OCI-LY1 (cell line): ENCODE measurements around the gene ARHGAP25.

Source experiments
- H2AFZ ChIP-seq: fragments of 200-600 bp; sonication (generic), shearing (Covaris generic); 2 replicates; pipeline ENCODE4 v1.6.0; 2014; ENCODE audit warnings: antibody characterized with exemption, mild to moderate bottlenecking, low read length
- H3F3A ChIP-seq: fragments of 200-600 bp; sonication (generic), shearing (Covaris generic); 2 replicates; pipeline ENCODE4 v1.6.0; 2014; ENCODE audit warnings: mild to moderate bottlenecking, antibody characterized with exemption, low read length, moderate library complexity; ENCODE audit not compliant: insufficient read depth
- H3K27ac ChIP-seq: fragments of 200-600 bp; sonication (generic); 2 replicates; pipeline ENCODE4 v1.5.1; 2014; ENCODE audit warnings: low read length, mixed run types, mild to moderate bottlenecking, low read depth; ENCODE audit not compliant: poor library complexity, severe bottlenecking
- H3K27me3 ChIP-seq: fragments of 200-600 bp; sonication (generic); 2 replicates; pipeline ENCODE4 v1.6.0; 2014; ENCODE audit warnings: antibody characterized with exemption, mild to moderate bottlenecking, low read length, moderate library complexity; ENCODE audit not compliant: insufficient read depth
- H3K36me3 ChIP-seq: fragments of 200-600 bp; sonication (generic); 2 replicates; pipeline ENCODE4 v1.6.1; 2014; ENCODE audit warnings: mild to moderate bottlenecking, antibody characterized with exemption, low read length, moderate library complexity, mixed read lengths; ENCODE audit not compliant: insufficient read depth
- H3K4me1 ChIP-seq: fragments of 200-600 bp; sonication (generic); 2 replicates; pipeline ENCODE4 v1.5.1; 2014; ENCODE audit warnings: mild to moderate bottlenecking, low read length, moderate library complexity; ENCODE audit not compliant: insufficient read depth, severe bottlenecking
- H3K4me2 ChIP-seq: fragments of 200-600 bp; sonication (generic), shearing (Covaris generic); 2 replicates; pipeline ENCODE4 v1.6.1; 2014; ENCODE audit warnings: low read length
- H3K4me3 ChIP-seq: fragments of 200-600 bp; sonication (generic); 2 replicates; pipeline ENCODE4 v1.5.1; 2014; ENCODE audit warnings: low read length, low read depth, mild to moderate bottlenecking, mixed read lengths; ENCODE audit not compliant: poor library complexity, severe bottlenecking
- H3K79me2 ChIP-seq: fragments of 200-600 bp; shearing (Covaris generic); 2 replicates; pipeline ENCODE4 v1.6.1; 2016; ENCODE audit warnings: mixed run types, low read length, mixed read lengths; ENCODE audit not compliant: insufficient read depth
- H3K9ac ChIP-seq: fragments of 200-600 bp; sonication (generic), shearing (Covaris generic); 2 replicates; pipeline ENCODE4 v1.6.1; 2014; ENCODE audit warnings: mild to moderate bottlenecking, low read length, mixed read lengths
- H3K9me2 ChIP-seq: fragments of 200-600 bp; sonication (generic), shearing (Covaris generic); 2 replicates; pipeline ENCODE4 v1.6.1; 2014; ENCODE audit warnings: low read depth, mild to moderate bottlenecking, low read length, mixed read lengths
- H3K9me3 ChIP-seq: fragments of 200-600 bp; shearing (Covaris generic); 2 replicates; pipeline ENCODE4 v1.6.1; 2014; ENCODE audit warnings: low read length, mixed read lengths
- H4K20me1 ChIP-seq: fragments of 200-600 bp; sonication (generic), shearing (Covaris generic); 2 replicates; pipeline ENCODE4 v1.6.0; 2016; ENCODE audit warnings: mild to moderate bottlenecking, low read length; ENCODE audit not compliant: insufficient read depth
- CTCF ChIP-seq: fragments of 200-600 bp; sonication (generic), shearing (Covaris generic); IDR thresholded peaks from 2 replicates; pipeline ENCODE4 v1.5.1; 2017; ENCODE audit warnings: mild to moderate bottlenecking, antibody characterized with exemption, low read length, moderate library complexity, mixed read lengths
- EZH2 ChIP-seq: fragments of 200-600 bp; sonication (generic), shearing (Covaris generic); IDR thresholded peaks from 2 replicates; pipeline ENCODE4 v1.8.0; 2017; ENCODE audit warnings: borderline replicate concordance, mixed run types, mild to moderate bottlenecking, antibody characterized with exemption, low read length, moderate library complexity, mixed read lengths

Gene ARHGAP25

DNA sequence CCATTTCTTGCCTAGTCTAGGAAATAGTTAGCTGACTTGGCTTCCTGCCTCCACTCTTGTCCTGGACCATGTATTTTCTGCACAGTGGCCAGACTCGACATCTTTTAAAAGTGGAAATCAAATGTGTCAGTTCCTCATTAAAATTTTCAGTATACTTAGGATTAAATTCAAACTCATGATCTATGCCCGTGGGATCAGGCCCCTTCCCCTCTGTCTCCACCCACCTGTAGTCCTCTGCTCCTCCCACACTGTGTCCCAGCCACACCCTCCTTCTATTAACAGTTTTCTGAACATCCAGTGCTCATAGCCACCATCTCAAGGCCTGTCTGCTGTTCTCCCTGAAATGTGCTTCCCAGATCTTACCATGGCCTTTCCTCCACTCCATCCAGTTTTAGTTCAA is 13.3 kb downstream of the ARHGAP25 start:
- peaks cover 3% of the 10 kb centered on the region; the same call in 1 of the 2 replicates for H3F3A ChIP-seq
- H3K79me2 ChIP-seq: peaks cover 25% of the 10 kb centered on the region
- no peaks in the 10 kb centered on the region for H4K20me1 ChIP-seq
- H3K4me2 ChIP-seq: no peak overlapping the region
- H3K4me3 ChIP-seq: no peak overlapping the region
- H3K9me2 ChIP-seq: no peaks in the 10 kb centered on the region
- H3K36me3 ChIP-seq: peaks cover 18% of the 10 kb centered on the region
- H3K4me1 ChIP-seq: peaks cover 65% of the 10 kb centered on the region
- no peaks in the 10 kb centered on the region for H3K27me3 ChIP-seq
- TF ChIP-seq CTCF (no peak), EZH2 (no peak)
- no peak overlapping the region for H2AFZ ChIP-seq
- H3K9ac ChIP-seq: no peak overlapping the region
- no peaks in the 10 kb centered on the region for H3K9me3 ChIP-seq
- H3K27ac ChIP-seq: peak overlapping the region; percentile 45

- Histone ChIP-seq H3K9me2 (no peaks in the 10 kb centered on the region), H3K4me1 (peaks cover 65% of the 10 kb centered on the region), H2AFZ (no peak overlapping the region), H3K27me3 (no peaks in the 10 kb centered on the region), H3K79me2 (peaks cover 26% of the 10 kb centered on the region), H3K4me3 (no peak overlapping the region), H3K9me3 (no peaks in the 10 kb centered on the region), H3K9ac (no peak overlapping the region), H4K20me1 (no peaks in the 10 kb centered on the region), H3K4me2 (no peak overlapping the region), H3K36me3 (peaks cover 25% of the 10 kb centered on the region), H3K27ac (peak overlapping the region; percentile 45), H3F3A (peaks cover 3% of the 10 kb centered on the region; the same call in 1 of the 2 replicates)
- TF ChIP-seq EZH2 (no peak), CTCF (no peak)
These were observed 14.0 kb downstream of the ARHGAP25 start for GRCh38 chr2:68748568-68748967.

GRCh38 chr2:68749345-68749744 is 14.7 kb downstream of the ARHGAP25 start:
- no peak for TF ChIP-seq EZH2
- no peak for TF ChIP-seq CTCF
- Histone ChIP-seq H3K9ac (no peak overlapping the region), H3K79me2 (peaks cover 23% of the 10 kb centered on the region), H3K27me3 (no peaks in the 10 kb centered on the region), H4K20me1 (no peaks in the 10 kb centered on the region), H2AFZ (no peak overlapping the region), H3K9me2 (no peaks in the 10 kb centered on the region), H3K9me3 (no peaks in the 10 kb centered on the region), H3F3A (peaks cover 3% of the 10 kb centered on the region; the same call in 1 of the 2 replicates), H3K4me1 (peaks cover 58% of the 10 kb centered on the region), H3K4me2 (no peak overlapping the region), H3K27ac (peak overlapping the region; percentile 45), H3K36me3 (peaks cover 32% of the 10 kb centered on the region), H3K4me3 (no peak overlapping the region)
